ENCODE data around the gene RAP1B.
"Not testable (repeated sequence)": the region's sequence is repeated elsewhere in the genome, so short reads cannot be mapped to it uniquely, and the experiment has no call there.

RAP1B gene

GRCh38 chr12:68612697-68613096, 2.0 kb downstream of the RAP1B start:
- no peak for DNase-seq

GRCh38 chr12:68613209-68613904, 2.7 kb downstream of the RAP1B start:
- peak; percentile 42 for DNase-seq

GRCh38 chr12:68614105-68614679, 3.5 kb downstream of the RAP1B start:
- no peak for DNase-seq

- DNase-seq, result no peak
These were observed 4.1 kb downstream of the RAP1B start for GRCh38 chr12:68614769-68615168.

GRCh38 chr12:68617160-68617926, 6.6 kb downstream of the RAP1B start:
- no peak for DNase-seq

- no peak for DNase-seq
These were observed 8.8 kb downstream of the RAP1B start for GRCh38 chr12:68619541-68619940.

- DNase-seq, result no peak
These were observed 10.1 kb downstream of the RAP1B start for GRCh38 chr12:68620519-68621471.

GRCh38 chr12:68621472-68622081, 10.9 kb downstream of the RAP1B start:
- DNase-seq, result no peak

- DNase-seq, result no peak
These were observed 11.6 kb downstream of the RAP1B start for GRCh38 chr12:68622250-68622649.

- no peak for DNase-seq
These were observed 12.4 kb downstream of the RAP1B start for GRCh38 chr12:68623059-68623458.

- no peak for DNase-seq
These were observed 13.3 kb downstream of the RAP1B start for GRCh38 chr12:68623984-68624383.

- no peak for DNase-seq
These were observed 14.2 kb downstream of the RAP1B start for GRCh38 chr12:68624933-68625332.

- no peak for DNase-seq
These were observed 17.1 kb downstream of the RAP1B start for GRCh38 chr12:68627673-68628319.

GRCh38 chr12:68628698-68629097, 18.0 kb downstream of the RAP1B start:
- DNase-seq, result no peak

- no peak for DNase-seq
These were observed 19.4 kb downstream of the RAP1B start for GRCh38 chr12:68630050-68630449.

GRCh38 chr12:68630598-68630997, 19.9 kb downstream of the RAP1B start:
- DNase-seq, result no peak

GRCh38 chr12:68631227-68631626, 20.5 kb downstream of the RAP1B start:
- DNase-seq, result no peak

GRCh38 chr12:68632486-68632885, 21.8 kb downstream of the RAP1B start:
- no peak for DNase-seq

- no peak for DNase-seq
These were observed 23.2 kb downstream of the RAP1B start for GRCh38 chr12:68633614-68634558.

GRCh38 chr12:68636268-68636667, 25.6 kb downstream of the RAP1B start:
- DNase-seq, result no peak

GRCh38 chr12:68637439-68637838, 26.7 kb downstream of the RAP1B start:
- not testable (repeated sequence) for DNase-seq
